Measurements from ENCODE around the gene ZC3H18.

Gene ZC3H18

GRCh38 chr16:88558457-88559442 is 11.5 kb upstream of the ZC3H18 start:
- DNase-seq (ENCODE audit: low read depth): peak; percentile 68
- H3K4me3 ChIP-seq (ENCODE audit: low read depth, low read length): no peak overlapping the region
- peak; percentile 68 for TF ChIP-seq CTCF (conservative IDR thresholded peaks at IDR 0.05; ENCODE audit: low read depth, low read length)

GRCh38 chr16:88560714-88561484 is 9.3 kb upstream of the ZC3H18 start:
- DNase-seq (ENCODE audit: low read depth): peak; percentile 50
- no peak overlapping the region for H3K4me3 ChIP-seq (ENCODE audit: low read depth, low read length)
- peak; percentile 1 for TF ChIP-seq CTCF (conservative IDR thresholded peaks at IDR 0.05; ENCODE audit: low read depth, low read length)

- TF ChIP-seq CTCF (conservative IDR thresholded peaks at IDR 0.05; ENCODE audit: low read depth, low read length): peak; percentile 79
- peak; percentile 66 for DNase-seq (ENCODE audit: low read depth)
- peak overlapping the region; percentile 28 for H3K4me3 ChIP-seq (ENCODE audit: low read depth, low read length)
Measured at GRCh38 chr16:88561485-88562359, 8.5 kb upstream of the ZC3H18 start.

GRCh38 chr16:88566158-88566557 is 4.0 kb upstream of the ZC3H18 start:
- DNase-seq (ENCODE audit: low read depth): peak; percentile 48
- TF ChIP-seq CTCF (conservative IDR thresholded peaks at IDR 0.05; ENCODE audit: low read depth, low read length): no peak
- no peak overlapping the region for H3K4me3 ChIP-seq (ENCODE audit: low read depth, low read length)

GRCh38 chr16:88568710-88569613 is 1.2 kb upstream of the ZC3H18 start:
- no peak for DNase-seq (ENCODE audit: low read depth)
- no peak for TF ChIP-seq CTCF (conservative IDR thresholded peaks at IDR 0.05; ENCODE audit: low read depth, low read length)

More at GRCh38 chr16:88568710-88569613, 1.2 kb upstream of the ZC3H18 start:
- H3K4me3 ChIP-seq (ENCODE audit: low read depth, low read length): peak overlapping the region; percentile 80

All from choroid plexus epithelial cell (primary cell).